HepG2 (cell line): ENCODE data around the gene GREM1. TPM values are rescaled to one million over a fixed set of nuclear protein-coding genes. Genes with fewer than 3 reads are reported as not detected.

Experiments used
- ATAC-seq: fragments of 200-7000 bp; cut with Tn5 transposase; 3 replicates; pipeline ENCODE4 v1.9.1; 2020; ENCODE audit warnings: mild to moderate bottlenecking, moderate library complexity
- BruUV-seq: library from RNA; stranded (reverse); fragments of 400-500 nt; replicated peaks from 2 replicates; lab custom pipeline; 2021; lab: Mats Ljungman, UMichigan
- CTCF ChIA-PET: fragments of 300-600 bp; formaldehyde crosslinking; extraction: SDS; loops from one replicate; lab custom pipeline; 2021; ENCODE audit warnings: low total read pairs, inconsistent platforms, low intra/inter-chr PET ratio; lab: Yijun Ruan, JAX
- POLR2A ChIA-PET: fragments of 350-600 bp; sonication (Branson Sonifier 250); formaldehyde crosslinking; loops from one replicate; lab custom pipeline; 2020; ENCODE audit warnings: antibody characterized with exemption, inconsistent platforms; lab: Yijun Ruan, JAX
- DNase-seq: peaks from one replicate; pipeline ENCODE4 v3.0.0-alpha.2; 2015; ENCODE audit warnings: low spot score
- FAIRE-seq: peaks from 3 replicates; lab custom pipeline; 2011; peaks lifted over from hg19 to GRCh38; lab: Jason Lieb, UNC
- H2AFZ ChIP-seq: one replicate; pipeline ENCODE4 v1.6.1; 2011; ENCODE audit warnings: low read length, inconsistent platforms
- H3K27ac ChIP-seq: fragments of 300-600 bp; 3 replicates; pipeline ENCODE4 v1.8.0; 2011; ENCODE audit warnings: mixed run types, mild to moderate bottlenecking, mixed read lengths, low read length, inconsistent platforms; ENCODE audit not compliant: insufficient read depth; ENCODE audit errors: extremely low read length
- H3K27me3 ChIP-seq, 2 experiments: fragments of 200-600 bp in 1 of 2; 2 replicates in 1 of 2; 3 replicates in 1 of 2; pipeline versions ENCODE4 v1.6.0 to v1.8.0; 2011; ENCODE audit warnings: low read length in 2 of 2, mild to moderate bottlenecking in 2 of 2, moderate library complexity in 2 of 2, inconsistent platforms in 1 of 2; ENCODE audit not compliant: insufficient read depth in 2 of 2, control insufficient read depth in 1 of 2
- H3K36me3 ChIP-seq, 2 experiments: fragments of 200-600 bp in 1 of 2; replicated peaks in 1 of 2; 2 replicates in 1 of 2; 3 replicates in 1 of 2; pipeline versions ENCODE4 v1.5.1 to v1.8.0; 2011; ENCODE audit warnings: low read length in 2 of 2, inconsistent platforms in 1 of 2; ENCODE audit not compliant: insufficient read depth in 2 of 2, control insufficient read depth in 1 of 2
- H3K4me1 ChIP-seq: 2 replicates; pipeline ENCODE4 v1.5.1; 2012; ENCODE audit warnings: low read length, inconsistent platforms; ENCODE audit not compliant: insufficient read depth
- H3K4me2 ChIP-seq: 2 replicates; pipeline ENCODE4 v1.6.0; 2011; ENCODE audit warnings: low read depth, low read length, inconsistent platforms
- H3K4me3 ChIP-seq, 3 experiments: fragments of 200-600 bp in 1 of 3; sonication (generic), shearing (Covaris generic) in 1 of 3; replicated peaks in 1 of 3; 2 replicates each; pipeline ENCODE4 v1.5.1; 2011 to 2016; ENCODE audit warnings: low read length in 3 of 3, inconsistent platforms in 2 of 3, low read depth in 2 of 3, mild to moderate bottlenecking in 2 of 3, control low read depth in 1 of 3, mixed read lengths in 1 of 3; ENCODE audit not compliant: insufficient read depth in 1 of 3
- H3K79me2 ChIP-seq: one replicate; pipeline ENCODE4 v1.6.1; 2011; ENCODE audit warnings: low read length, inconsistent platforms; ENCODE audit not compliant: insufficient read depth
- H3K9ac ChIP-seq: 2 replicates; pipeline ENCODE4 v1.6.0; 2011; ENCODE audit warnings: mild to moderate bottlenecking, low read depth, low read length, inconsistent platforms; ENCODE audit not compliant: insufficient read depth
- H3K9me3 ChIP-seq: 2 replicates; pipeline ENCODE4 v1.5.1; 2012; ENCODE audit warnings: mild to moderate bottlenecking, low read length
- H4K20me1 ChIP-seq: 2 replicates; pipeline ENCODE4 v1.6.0; 2011; ENCODE audit warnings: inconsistent platforms, mild to moderate bottlenecking, low read length, moderate library complexity; ENCODE audit not compliant: insufficient read depth
- ATF7-NPFF ChIP-seq: sonication (generic); formaldehyde crosslinking; IDR thresholded peaks from 2 replicates; pipeline ENCODE4 v1.8.1; 2023; ENCODE audit warnings: mild to moderate bottlenecking, low read depth, missing genetic modification reagents, moderate library complexity
- CENPT ChIP-seq: sonication (generic); formaldehyde crosslinking; IDR thresholded peaks from 2 replicates; pipeline ENCODE4 v1.8.0; 2022; ENCODE audit warnings: low read depth, mild to moderate bottlenecking, moderate library complexity, missing genetic modification reagents
- FOSL2 ChIP-seq: sonication (generic); formaldehyde crosslinking; IDR thresholded peaks from 2 replicates; pipeline ENCODE4 v1.4.0; 2020; ENCODE audit warnings: missing genetic modification reagents
- GATAD2A ChIP-seq: IDR thresholded peaks from 2 replicates; pipeline ENCODE4 v1.6.1; 2016
- HINFP ChIP-seq: sonication (generic); formaldehyde crosslinking; IDR thresholded peaks from 2 replicates; pipeline ENCODE4 v1.4.0; 2020; ENCODE audit warnings: low read depth, mild to moderate bottlenecking, missing genetic modification reagents
- MEIS2 ChIP-seq: sonication (generic); formaldehyde crosslinking; IDR thresholded peaks from 2 replicates; pipeline ENCODE4 v1.9.0; 2021; ENCODE audit warnings: mild to moderate bottlenecking, missing genetic modification reagents
- MLX ChIP-seq: IDR thresholded peaks from 2 replicates; pipeline ENCODE4 v1.6.1; 2016
- PREB ChIP-seq: sonication (generic); formaldehyde crosslinking; IDR thresholded peaks from 2 replicates; pipeline ENCODE4 v1.4.0; 2020; ENCODE audit warnings: missing genetic modification reagents
- RBM39 ChIP-seq: fragments of 200-400 bp; formaldehyde crosslinking; IDR thresholded peaks from one replicate; pipeline ENCODE4 v1.6.1; 2018; ENCODE audit warnings: antibody characterized with exemption, mild to moderate bottlenecking, low read depth, low read length; ENCODE audit not compliant: poor library complexity, severe bottlenecking
- SALL1 ChIP-seq: sonication (generic); formaldehyde crosslinking; IDR thresholded peaks from 2 replicates; pipeline ENCODE4 v1.8.0; 2022; ENCODE audit warnings: mild to moderate bottlenecking, missing genetic modification reagents
- SP4 ChIP-seq: sonication (generic); formaldehyde crosslinking; IDR thresholded peaks from 2 replicates; pipeline ENCODE4 v1.8.1; 2023; ENCODE audit warnings: mild to moderate bottlenecking, missing genetic modification reagents
- SRSF1 ChIP-seq: fragments of 200-400 bp; formaldehyde crosslinking; optimal IDR thresholded peaks from 2 replicates; pipeline ENCODE3; 2017; ENCODE audit warnings: mild to moderate bottlenecking, low read depth, low read length, moderate library complexity
- SRSF4 ChIP-seq: fragments of 200-400 bp; formaldehyde crosslinking; IDR thresholded peaks from one replicate; pipeline ENCODE4 v1.6.1; 2018; ENCODE audit warnings: mild to moderate bottlenecking, low read depth, low read length, moderate library complexity; ENCODE audit not compliant: poor library complexity, severe bottlenecking
- THAP9 ChIP-seq: sonication (generic); formaldehyde crosslinking; IDR thresholded peaks from 2 replicates; pipeline ENCODE4; 2020; ENCODE audit warnings: missing genetic modification reagents, mild to moderate bottlenecking, borderline replicate concordance
- WGBS: methylation state at CpG from one replicate; pipeline ENCODE4 v1.1.6; 2017; ENCODE audit warnings: low lambda C conversion rate; 5-methylcytosine and 5-hydroxymethylcytosine counted together
- in situ Hi-C: cut with HindIII; loops from 2 replicates; pipeline ENCODE4 v1.10.0; 2017; ENCODE audit warnings: low pct_unique_long_range_greater_than_20kb; ENCODE audit not compliant: extremely low pct_ligation_motif_present
- intact Hi-C: fragments of 100-400 bp; cut with micrococcal nuclease; formaldehyde crosslinking; loops from one replicate; pipeline ENCODE4 v1.10.0; 2022; ENCODE audit not compliant: unreplicated experiment
- polyA plus RNA-seq, 8 experiments: library from polyadenylated mRNA; depleted of rRNA in 3 of 8; stranded (reverse) in 7 of 8; unstranded in 1 of 8; fragments of >200 nt; fragmentation: Illumina TruSeq in 4 of 8; extraction: Trizol in 4 of 8; gene quantifications; 2 replicates each; pipeline versions ENCODE4 v1.2.1 to v1.2.3, GENCODE V29; 2011 to 2016; ENCODE audit warnings: low read depth in 4 of 8, missing spikeins in 1 of 8, mixed read lengths in 1 of 8; ENCODE audit not compliant: insufficient read depth in 1 of 8
- total RNA-seq, 5 experiments: library from RNA; depleted of rRNA; stranded (reverse); fragments of >200 nt; fragmentation: Illumina TruSeq; extraction: Trizol; gene quantifications; 2 replicates each; pipeline ENCODE4 v1.2.3, GENCODE V29; 2016; ENCODE audit warnings: low read depth in 1 of 5

GREM1 gene
- total and polyA plus RNA-seq, 2 of the 13 experiments (the other 11 are each of a cell fraction or from before 2014, with no cell fraction given): 0.02 to 0.08 TPM

GRCh38 chr15:32706704-32707103 is 11.1 kb upstream of the GREM1 start:
- no peak for FAIRE-seq

GRCh38 chr15:32707436-32707835 is 10.4 kb upstream of the GREM1 start:
- no peaks in the 10 kb centered on the region for H3K27me3 ChIP-seq
- in situ Hi-C loops: no loop called here
- H4K20me1 ChIP-seq: no peaks in the 10 kb centered on the region
- no peaks in the 10 kb centered on the region for H3K79me2 ChIP-seq
- no peak overlapping the region for H3K4me2 ChIP-seq
- no TSS peak for BruUV-seq
- no peak overlapping the region for H3K4me3 ChIP-seq
- FAIRE-seq (no peak), DNase-seq (no peak)
- POLR2A ChIA-PET: no interaction called here
- no peak for TF ChIP-seq MEIS2 (CRISPR knock-in tag)
- no peak for TF ChIP-seq THAP9
- no peak for TF ChIP-seq MLX
- TF ChIP-seq RBM39: no peak
- TF ChIP-seq HINFP (CRISPR knock-in tag): no peak
- no peak for TF ChIP-seq SRSF1
- TF ChIP-seq CENPT (CRISPR knock-in tag): no peak
- no peak for TF ChIP-seq SP4 (CRISPR knock-in tag)
- no peak for TF ChIP-seq SALL1
- no peak for TF ChIP-seq GATAD2A (CRISPR knock-in tag)
- TF ChIP-seq PREB: no peak
- TF ChIP-seq, all 625 proteins: peak for 0
- Histone ChIP-seq H2AFZ (no peak overlapping the region), H3K4me1 (peaks cover 50% of the 10 kb centered on the region), H3K27ac (no peak overlapping the region), H3K9me3 (no peaks in the 10 kb centered on the region), H3K9ac (no peak overlapping the region), H3K36me3 (no peaks in the 10 kb centered on the region)
- no peak for ATAC-seq
- intact Hi-C loops: no loop called here
- CTCF ChIA-PET: no interaction called here
- whole genome bisulfite sequencing: 60% methylated on average over 6 of the region's 6 CpGs

More at GRCh38 chr15:32706704-32707103, 11.1 kb upstream of the GREM1 start:
- POLR2A ChIA-PET: no interaction called here
- in situ Hi-C loops: no loop called here
- DNase-seq: no peak
- TF ChIP-seq FOSL2 (CRISPR knock-in tag) (0 out of 2 replicates have a peak, but pooled peaks have one; percentile 9), ATF7-NPFF (CRISPR knock-in tag) (no peak), SRSF4 (no peak)
- TF ChIP-seq, all 625 proteins: peak for 1
- peaks cover 58% of the 10 kb centered on the region for H3K4me1 ChIP-seq
- H4K20me1 ChIP-seq: no peaks in the 10 kb centered on the region
- H3K27ac ChIP-seq: no peak overlapping the region
- H3K9ac ChIP-seq: no peak overlapping the region
- CTCF ChIA-PET: no interaction called here
- no peaks in the 10 kb centered on the region for H3K9me3 ChIP-seq
- no peak overlapping the region for H2AFZ ChIP-seq
- H3K79me2 ChIP-seq: no peaks in the 10 kb centered on the region
- no peaks in the 10 kb centered on the region for H3K36me3 ChIP-seq
- no peaks in the 10 kb centered on the region for H3K27me3 ChIP-seq
- ATAC-seq: peak; percentile 24; the same call in 1 of the 3 replicates
- intact Hi-C loops: no loop called here
- H3K4me3 ChIP-seq: no peak overlapping the region
- no TSS peak for BruUV-seq
- WGBS: 3% methylated on average over 3 of the region's 3 CpGs
- peak overlapping the region; percentile 19; the same call in 1 of the 2 replicates for H3K4me2 ChIP-seq
